GM21526 (cell line): Measurements from ENCODE around the gene SCFD2.
A peak's percentile ranks its signal among the peaks of the same experiment; 100 is the strongest.

ENCODE experiments used
- ATAC-seq: cut with Tn5 transposase; IDR thresholded peaks from one replicate; pipeline ENCODE4 v1.9.1; 2021; ENCODE audit warnings: moderate library complexity; ENCODE audit not compliant: unreplicated experiment, low FRiP score

The SCFD2 gene

GRCh38 chr4:52912608-52913007, 453.3 kb downstream of the SCFD2 start:
- ATAC-seq: no peak

GRCh38 chr4:52911684-52912294, 454.1 kb downstream of the SCFD2 start:
- peak; percentile 84 for ATAC-seq

DNA sequence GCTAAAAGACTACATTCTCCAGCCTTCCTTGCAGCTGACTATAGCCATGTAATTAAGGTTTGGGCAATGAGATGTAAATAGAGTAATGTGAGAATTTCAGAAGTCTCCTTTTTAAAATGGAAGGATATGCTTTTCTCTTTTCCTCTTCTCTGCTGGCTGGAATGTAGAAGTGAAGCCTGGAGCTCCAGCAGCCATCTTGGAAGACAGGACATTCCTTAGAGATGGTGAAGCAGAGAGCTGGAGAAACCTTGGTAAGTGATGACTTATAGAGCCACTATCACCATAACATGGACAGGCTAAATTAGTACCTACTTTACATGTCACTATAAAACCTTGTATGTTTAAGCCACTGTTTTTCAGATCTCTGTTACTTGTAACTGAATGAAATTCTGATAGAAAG, 455.7 kb downstream of the SCFD2 start:
- ATAC-seq: no peak

- ATAC-seq: no peak
These were observed 458.4 kb downstream of the SCFD2 start for GRCh38 chr4:52907510-52907909.

GRCh38 chr4:52904421-52904820, 461.4 kb downstream of the SCFD2 start:
- no peak for ATAC-seq

GRCh38 chr4:52903273-52903672, 462.6 kb downstream of the SCFD2 start:
- ATAC-seq: no peak

GRCh38 chr4:52894443-52894842, 471.4 kb downstream of the SCFD2 start:
- ATAC-seq: no peak

GRCh38 chr4:52892880-52893279, 473.0 kb downstream of the SCFD2 start:
- no peak for ATAC-seq

DNA sequence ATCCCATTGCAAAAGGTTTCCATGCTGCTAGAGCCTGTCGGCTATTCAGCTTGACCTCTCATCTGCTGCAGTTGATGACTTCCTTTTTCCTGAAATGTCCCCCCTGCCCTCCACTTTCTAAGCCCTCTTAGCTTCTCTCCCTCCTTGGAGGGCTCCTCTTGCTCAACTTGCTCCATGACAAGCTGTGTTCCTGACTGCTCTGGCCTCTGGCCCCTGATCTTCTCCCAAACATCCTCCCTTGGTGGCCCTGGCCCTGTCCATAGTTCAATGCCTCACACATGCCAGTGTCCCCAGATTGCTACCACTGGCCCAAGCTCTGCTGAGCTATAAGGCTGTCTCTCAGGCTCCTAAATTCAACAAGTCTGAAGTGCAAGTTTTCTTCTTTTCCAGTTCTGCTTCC, 474.1 kb downstream of the SCFD2 start:
- no peak for ATAC-seq

GRCh38 chr4:52890521-52890791, 475.4 kb downstream of the SCFD2 start:
- no peak for ATAC-seq

DNA sequence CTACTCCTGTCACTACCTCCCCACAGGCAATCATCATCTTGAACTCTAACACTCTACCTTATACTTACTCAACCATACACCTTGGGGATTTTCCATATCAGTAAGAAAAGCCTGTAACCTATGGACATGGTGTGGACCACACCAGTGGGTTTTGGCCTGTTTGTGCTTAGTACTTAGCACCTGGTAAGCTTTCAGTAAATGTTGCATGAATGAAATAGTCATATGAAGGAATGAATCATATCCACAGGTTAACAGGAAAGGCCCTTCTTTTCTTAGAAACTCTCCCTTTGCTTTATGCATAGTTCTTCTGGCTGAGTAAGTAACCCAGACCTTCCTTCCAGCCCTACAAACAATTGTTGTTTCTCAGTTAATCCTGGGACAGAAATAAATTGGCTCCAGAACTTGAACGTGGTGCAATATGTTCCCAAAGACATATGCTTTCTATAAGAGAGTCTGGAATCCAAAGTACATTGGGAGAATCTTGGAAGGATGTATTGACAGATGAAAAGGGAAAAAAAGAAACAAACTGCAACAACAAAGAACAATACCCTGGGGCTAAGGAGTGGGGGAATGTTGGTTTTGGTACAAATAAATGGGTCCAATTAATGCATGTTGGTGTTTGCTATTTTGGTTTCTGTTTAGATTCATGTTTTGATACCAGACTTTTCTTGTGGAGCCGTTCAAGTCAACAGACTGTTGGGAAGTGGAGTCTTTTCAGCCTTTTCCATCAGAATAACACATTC, 475.9 kb downstream of the SCFD2 start:
- ATAC-seq: no peak

- no peak for ATAC-seq
These were observed 476.5 kb downstream of the SCFD2 start for GRCh38 chr4:52889354-52889753.

- ATAC-seq: no peak
These were observed 480.9 kb downstream of the SCFD2 start for GRCh38 chr4:52884994-52885393.

DNA sequence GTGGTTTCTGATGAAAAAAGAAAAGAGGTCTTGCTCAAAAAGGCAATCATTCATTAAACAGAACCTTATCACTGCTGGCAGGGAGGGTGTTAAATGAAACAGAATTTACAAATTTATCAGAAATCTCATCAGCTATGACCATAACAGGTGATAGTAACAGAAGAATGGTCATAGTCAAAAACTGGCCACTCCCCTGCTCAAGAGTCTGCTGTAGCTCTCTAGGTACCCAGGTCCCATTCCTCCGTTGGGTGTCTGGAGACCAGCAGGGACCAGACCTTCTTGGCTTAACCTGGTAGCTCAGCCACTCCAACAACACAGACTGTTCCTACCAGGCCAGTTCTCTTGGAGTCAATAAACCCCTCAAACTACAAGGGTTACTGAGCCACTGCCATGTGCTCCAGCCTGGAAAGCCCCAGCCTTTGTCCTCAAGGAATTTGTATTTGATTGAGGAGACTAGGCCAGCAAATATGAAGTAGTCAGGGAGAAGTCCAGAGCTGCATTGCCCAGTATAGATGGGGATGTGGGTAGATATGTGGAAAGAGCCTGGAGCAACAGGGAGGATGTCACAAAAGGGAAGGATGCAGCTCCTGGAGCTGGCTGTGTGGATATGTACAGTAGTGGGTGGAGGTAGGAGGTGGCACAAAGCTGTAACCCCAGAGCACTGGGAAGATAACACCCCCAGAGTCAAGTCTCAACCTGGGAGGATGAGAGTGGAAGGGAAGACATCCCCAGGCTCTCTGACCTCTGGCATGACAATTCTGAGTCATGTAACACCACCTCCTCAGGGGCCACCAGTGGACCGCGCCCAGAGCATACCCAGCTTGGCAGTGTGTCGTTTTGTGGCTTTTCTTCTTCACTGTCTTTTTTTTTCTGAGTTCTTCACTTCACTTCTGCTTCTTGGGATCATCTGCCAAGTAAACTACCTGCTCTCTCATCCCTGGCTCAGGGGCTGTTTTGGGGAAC, 481.9 kb downstream of the SCFD2 start:
- ATAC-seq: no peak

DNA sequence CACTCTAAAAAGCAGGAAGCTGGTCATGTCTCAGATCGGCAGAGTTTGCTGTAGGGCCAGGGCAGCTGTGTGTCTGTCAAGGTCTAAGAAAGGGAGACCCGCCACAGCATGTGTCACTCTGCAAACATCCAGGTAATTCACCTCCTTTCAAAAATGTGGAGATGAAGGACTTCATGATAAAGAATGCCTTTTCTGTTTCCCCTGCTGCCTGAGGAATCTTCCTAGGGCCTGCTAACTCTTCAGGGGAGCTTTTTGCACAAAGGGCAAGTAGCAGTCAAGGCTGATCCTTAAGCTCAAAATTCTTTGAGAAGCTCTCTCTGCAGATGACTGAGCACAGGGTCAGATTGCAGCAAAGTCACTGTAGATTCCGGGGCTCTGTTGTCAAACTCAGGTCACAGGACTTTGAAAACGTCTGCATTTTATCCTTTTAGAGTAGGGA, 482.7 kb downstream of the SCFD2 start:
- no peak for ATAC-seq

GRCh38 chr4:52880994-52881393, 484.9 kb downstream of the SCFD2 start:
- ATAC-seq: no peak

- ATAC-seq: no peak
These were observed 486.4 kb downstream of the SCFD2 start for GRCh38 chr4:52879471-52879870.

DNA sequence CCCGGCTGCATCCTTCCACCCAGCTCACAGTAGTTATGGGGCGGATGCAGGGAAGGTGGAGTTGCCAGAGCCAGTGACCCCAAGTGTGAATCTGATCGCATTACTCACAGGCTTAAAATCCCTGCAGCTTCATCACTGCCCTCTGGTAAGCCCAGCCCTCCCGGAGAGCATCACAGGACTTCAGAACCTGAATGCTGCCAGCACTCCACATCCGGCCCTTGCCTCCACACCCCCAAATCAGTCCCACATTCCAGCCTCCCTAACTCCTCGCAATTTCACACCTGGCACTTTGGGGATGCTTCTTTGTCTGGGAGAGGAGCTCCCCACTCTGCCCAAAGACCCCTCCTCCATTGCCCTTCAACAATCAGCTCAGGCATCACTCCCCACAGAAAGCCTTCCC, 488.2 kb downstream of the SCFD2 start:
- ATAC-seq: no peak

DNA sequence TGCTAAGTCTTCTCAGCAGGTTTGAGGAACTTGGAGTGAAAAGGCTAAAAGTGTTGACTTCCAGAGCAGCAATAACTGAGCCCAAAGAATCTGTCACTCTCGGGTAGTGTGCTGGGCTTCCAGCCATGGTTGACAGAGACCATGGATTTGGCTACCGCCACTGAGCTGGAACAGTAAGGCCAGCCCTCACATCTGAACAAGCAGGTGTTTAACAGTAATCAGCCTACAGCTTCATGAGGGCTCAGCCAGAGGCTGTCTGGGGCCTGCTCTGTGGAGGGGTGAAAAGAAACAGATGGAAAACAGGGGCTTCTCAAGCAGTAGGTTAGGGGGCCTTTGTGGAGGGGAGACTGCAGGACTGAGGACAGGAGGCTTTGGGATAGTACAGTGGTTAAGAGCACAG, 488.8 kb downstream of the SCFD2 start:
- no peak for ATAC-seq

- no peak for ATAC-seq
These were observed 489.8 kb downstream of the SCFD2 start for GRCh38 chr4:52876069-52876468.

GRCh38 chr4:52874948-52875347, 490.9 kb downstream of the SCFD2 start:
- no peak for ATAC-seq
